HepG2 (cell line): Measurements from ENCODE around the gene DNAI4. TPM values are rescaled to one million over a fixed set of nuclear protein-coding genes. Genes with fewer than 3 reads are reported as not detected.

Source experiments
- ATAC-seq: fragments of 200-7000 bp; cut with Tn5 transposase; 3 replicates; pipeline ENCODE4 v1.9.1; 2020; ENCODE audit warnings: mild to moderate bottlenecking, moderate library complexity
- BruUV-seq: library from RNA; stranded (reverse); fragments of 400-500 nt; replicated peaks from 2 replicates; lab custom pipeline; 2021; lab: Mats Ljungman, UMichigan
- CTCF ChIA-PET: fragments of 300-600 bp; formaldehyde crosslinking; extraction: SDS; loops from one replicate; lab custom pipeline; 2021; ENCODE audit warnings: low total read pairs, inconsistent platforms, low intra/inter-chr PET ratio; lab: Yijun Ruan, JAX
- POLR2A ChIA-PET: fragments of 350-600 bp; sonication (Branson Sonifier 250); formaldehyde crosslinking; loops from one replicate; lab custom pipeline; 2020; ENCODE audit warnings: antibody characterized with exemption, inconsistent platforms; lab: Yijun Ruan, JAX
- DNase-seq: peaks from one replicate; pipeline ENCODE4 v3.0.0-alpha.2; 2015; ENCODE audit warnings: low spot score
- FAIRE-seq: peaks from 3 replicates; lab custom pipeline; 2011; peaks lifted over from hg19 to GRCh38; lab: Jason Lieb, UNC
- H2AFZ ChIP-seq: one replicate; pipeline ENCODE4 v1.6.1; 2011; ENCODE audit warnings: low read length, inconsistent platforms
- H3K27ac ChIP-seq: fragments of 300-600 bp; 3 replicates; pipeline ENCODE4 v1.8.0; 2011; ENCODE audit warnings: mixed run types, mild to moderate bottlenecking, mixed read lengths, low read length, inconsistent platforms; ENCODE audit not compliant: insufficient read depth; ENCODE audit errors: extremely low read length
- H3K27me3 ChIP-seq, 2 experiments: fragments of 200-600 bp in 1 of 2; 2 replicates in 1 of 2; 3 replicates in 1 of 2; pipeline versions ENCODE4 v1.6.0 to v1.8.0; 2011; ENCODE audit warnings: low read length in 2 of 2, mild to moderate bottlenecking in 2 of 2, moderate library complexity in 2 of 2, inconsistent platforms in 1 of 2; ENCODE audit not compliant: insufficient read depth in 2 of 2, control insufficient read depth in 1 of 2
- H3K36me3 ChIP-seq, 2 experiments: fragments of 200-600 bp in 1 of 2; replicated peaks in 1 of 2; 2 replicates in 1 of 2; 3 replicates in 1 of 2; pipeline versions ENCODE4 v1.5.1 to v1.8.0; 2011; ENCODE audit warnings: low read length in 2 of 2, inconsistent platforms in 1 of 2; ENCODE audit not compliant: insufficient read depth in 2 of 2, control insufficient read depth in 1 of 2
- H3K4me1 ChIP-seq: 2 replicates; pipeline ENCODE4 v1.5.1; 2012; ENCODE audit warnings: low read length, inconsistent platforms; ENCODE audit not compliant: insufficient read depth
- H3K4me2 ChIP-seq: 2 replicates; pipeline ENCODE4 v1.6.0; 2011; ENCODE audit warnings: low read depth, low read length, inconsistent platforms
- H3K4me3 ChIP-seq, 3 experiments: fragments of 200-600 bp in 1 of 3; sonication (generic), shearing (Covaris generic) in 1 of 3; replicated peaks in 1 of 3; 2 replicates each; pipeline ENCODE4 v1.5.1; 2011 to 2016; ENCODE audit warnings: low read length in 3 of 3, inconsistent platforms in 2 of 3, low read depth in 2 of 3, mild to moderate bottlenecking in 2 of 3, control low read depth in 1 of 3, mixed read lengths in 1 of 3; ENCODE audit not compliant: insufficient read depth in 1 of 3
- H3K79me2 ChIP-seq: one replicate; pipeline ENCODE4 v1.6.1; 2011; ENCODE audit warnings: low read length, inconsistent platforms; ENCODE audit not compliant: insufficient read depth
- H3K9ac ChIP-seq: 2 replicates; pipeline ENCODE4 v1.6.0; 2011; ENCODE audit warnings: mild to moderate bottlenecking, low read depth, low read length, inconsistent platforms; ENCODE audit not compliant: insufficient read depth
- H3K9me3 ChIP-seq: 2 replicates; pipeline ENCODE4 v1.5.1; 2012; ENCODE audit warnings: mild to moderate bottlenecking, low read length
- H4K20me1 ChIP-seq: 2 replicates; pipeline ENCODE4 v1.6.0; 2011; ENCODE audit warnings: inconsistent platforms, mild to moderate bottlenecking, low read length, moderate library complexity; ENCODE audit not compliant: insufficient read depth
- ARNTL ChIP-seq: sonication (generic); formaldehyde crosslinking; IDR thresholded peaks from 2 replicates; pipeline ENCODE4 v1.4.0; 2020; ENCODE audit warnings: mild to moderate bottlenecking, missing genetic modification reagents
- CEBPB ChIP-seq: IDR thresholded peaks from 2 replicates; pipeline ENCODE4 v1.6.1; 2011; ENCODE audit warnings: low read depth, low read length, improper control_type of control experiment, borderline replicate concordance
- PHB2 ChIP-seq: fragments of 450-650 bp; IDR thresholded peaks from 2 replicates; pipeline ENCODE4 v1.6.1; 2018; ENCODE audit not compliant: partially characterized antibody
- ZNF230 ChIP-seq: sonication (generic); formaldehyde crosslinking; IDR thresholded peaks from 2 replicates; pipeline ENCODE4 v1.4.0; 2020; ENCODE audit warnings: mild to moderate bottlenecking, missing genetic modification reagents
- ZNF331 ChIP-seq: sonication (generic); formaldehyde crosslinking; IDR thresholded peaks from 2 replicates; pipeline ENCODE4 v1.4.0; 2020; ENCODE audit warnings: missing genetic modification reagents
- ZNF850 ChIP-seq: sonication (generic); formaldehyde crosslinking; conservative IDR thresholded peaks from 2 replicates; pipeline ENCODE4 v1.9.0; 2021; ENCODE audit warnings: mild to moderate bottlenecking, missing genetic modification reagents
- in situ Hi-C: cut with HindIII; loops from 2 replicates; pipeline ENCODE4 v1.10.0; 2017; ENCODE audit warnings: low pct_unique_long_range_greater_than_20kb; ENCODE audit not compliant: extremely low pct_ligation_motif_present
- intact Hi-C: fragments of 100-400 bp; cut with micrococcal nuclease; formaldehyde crosslinking; loops from one replicate; pipeline ENCODE4 v1.10.0; 2022; ENCODE audit not compliant: unreplicated experiment
- polyA plus RNA-seq, 8 experiments: library from polyadenylated mRNA; depleted of rRNA in 3 of 8; stranded (reverse) in 7 of 8; unstranded in 1 of 8; fragments of >200 nt; fragmentation: Illumina TruSeq in 4 of 8; extraction: Trizol in 4 of 8; gene quantifications; 2 replicates each; pipeline versions ENCODE4 v1.2.1 to v1.2.3, GENCODE V29; 2011 to 2016; ENCODE audit warnings: low read depth in 4 of 8, missing spikeins in 1 of 8, mixed read lengths in 1 of 8; ENCODE audit not compliant: insufficient read depth in 1 of 8
- total RNA-seq, 5 experiments: library from RNA; depleted of rRNA; stranded (reverse); fragments of >200 nt; fragmentation: Illumina TruSeq; extraction: Trizol; gene quantifications; 2 replicates each; pipeline ENCODE4 v1.2.3, GENCODE V29; 2016; ENCODE audit warnings: low read depth in 1 of 5
- TF ChIP-seq, protein P1 (sequence below): sonication (generic); formaldehyde crosslinking; IDR thresholded peaks from 2 replicates; pipeline ENCODE4 v1.5.1; 2020; ENCODE audit warnings: mild to moderate bottlenecking, missing genetic modification reagents
- TF ChIP-seq, protein P2 (sequence below): sonication (generic); formaldehyde crosslinking; IDR thresholded peaks from 2 replicates; pipeline ENCODE4 v1.4.0; 2020; ENCODE audit warnings: mild to moderate bottlenecking, low read depth, missing genetic modification reagents
- TF ChIP-seq, protein P3 (sequence below): sonication (generic); formaldehyde crosslinking; IDR thresholded peaks from 2 replicates; pipeline ENCODE4 v1.8.0; 2022; ENCODE audit warnings: mild to moderate bottlenecking, missing genetic modification reagents; ENCODE audit not compliant: insufficient replicate concordance

Gene DNAI4
- total and polyA plus RNA-seq, 2 of the 13 experiments (the other 11 are each of a cell fraction or from before 2014, with no cell fraction given) = 0.04 to 0.08 TPM

DNA sequence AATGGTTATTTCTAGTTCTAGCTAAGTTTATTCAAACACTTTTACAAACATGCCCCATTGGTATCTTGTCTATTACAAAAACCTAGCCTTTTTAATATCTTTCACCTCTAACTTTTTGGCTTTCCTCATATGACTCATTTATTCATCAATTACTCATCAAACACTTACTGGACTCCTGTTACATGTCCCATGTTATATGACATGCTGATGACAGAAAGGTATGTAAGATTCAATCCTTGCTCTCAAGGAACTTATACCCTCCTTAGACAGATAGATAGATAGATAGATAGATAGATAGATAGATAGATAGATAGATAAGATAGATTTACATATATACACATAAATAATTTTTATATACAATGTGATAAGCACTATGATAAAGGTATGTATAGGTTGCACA, 89.7 kb downstream of the DNAI4 start:
- H3K4me3 ChIP-seq = no peak overlapping the region
- no peak overlapping the region for H3K27ac ChIP-seq
- H3K36me3 ChIP-seq = no peaks in the 10 kb centered on the region
- no peaks in the 10 kb centered on the region for H4K20me1 ChIP-seq
- no TSS peak for BruUV-seq
- H3K79me2 ChIP-seq = no peaks in the 10 kb centered on the region
- H3K4me2 ChIP-seq = no peak overlapping the region
- POLR2A ChIA-PET = no interaction called here
- H2AFZ ChIP-seq = no peak overlapping the region
- ATAC-seq (no peak), FAIRE-seq (no peak), DNase-seq (no peak)
- H3K9me3 ChIP-seq = no peaks in the 10 kb centered on the region
- intact Hi-C loops = no loop called here
- CTCF ChIA-PET = no interaction called here
- no peaks in the 10 kb centered on the region for H3K4me1 ChIP-seq
- no peak overlapping the region for H3K9ac ChIP-seq
- no peak for TF ChIP-seq PHB2
- TF ChIP-seq, protein P1, sequence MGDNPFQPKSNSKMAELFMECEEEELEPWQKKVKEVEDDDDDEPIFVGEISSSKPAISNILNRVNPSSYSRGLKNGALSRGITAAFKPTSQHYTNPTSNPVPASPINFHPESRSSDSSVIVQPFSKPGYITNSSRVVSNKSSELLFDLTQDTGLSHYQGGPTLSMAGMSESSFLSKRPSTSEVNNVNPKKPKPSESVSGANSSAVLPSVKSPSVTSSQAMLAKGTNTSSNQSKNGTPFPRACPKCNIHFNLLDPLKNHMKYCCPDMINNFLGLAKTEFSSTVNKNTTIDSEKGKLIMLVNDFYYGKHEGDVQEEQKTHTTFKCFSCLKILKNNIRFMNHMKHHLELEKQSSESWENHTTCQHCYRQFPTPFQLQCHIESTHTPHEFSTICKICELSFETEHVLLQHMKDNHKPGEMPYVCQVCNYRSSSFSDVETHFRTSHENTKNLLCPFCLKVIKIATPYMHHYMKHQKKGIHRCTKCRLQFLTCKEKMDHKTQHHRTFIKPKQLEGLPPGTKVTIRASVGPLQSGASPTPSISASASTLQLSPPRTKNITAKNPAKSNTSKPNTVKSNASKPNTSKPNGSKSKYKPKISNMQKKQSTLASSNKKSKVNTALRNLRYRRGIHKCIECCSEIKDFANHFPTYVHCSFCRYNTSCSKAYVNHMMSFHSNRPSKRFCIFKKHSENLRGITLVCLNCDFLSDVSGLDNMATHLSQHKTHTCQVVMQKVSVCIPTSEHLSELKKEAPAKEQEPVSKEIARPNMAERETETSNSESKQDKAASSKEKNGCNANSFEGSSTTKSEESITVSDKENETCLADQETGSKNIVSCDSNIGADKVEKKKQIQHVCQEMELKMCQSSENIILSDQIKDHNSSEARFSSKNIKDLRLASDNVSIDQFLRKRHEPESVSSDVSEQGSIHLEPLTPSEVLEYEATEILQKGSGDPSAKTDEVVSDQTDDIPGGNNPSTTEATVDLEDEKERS (CRISPR knock-in tag) = no peak
- no peak for TF ChIP-seq ARNTL
- in situ Hi-C loops = no loop called here
- H3K27me3 ChIP-seq = no peaks in the 10 kb centered on the region

DNA sequence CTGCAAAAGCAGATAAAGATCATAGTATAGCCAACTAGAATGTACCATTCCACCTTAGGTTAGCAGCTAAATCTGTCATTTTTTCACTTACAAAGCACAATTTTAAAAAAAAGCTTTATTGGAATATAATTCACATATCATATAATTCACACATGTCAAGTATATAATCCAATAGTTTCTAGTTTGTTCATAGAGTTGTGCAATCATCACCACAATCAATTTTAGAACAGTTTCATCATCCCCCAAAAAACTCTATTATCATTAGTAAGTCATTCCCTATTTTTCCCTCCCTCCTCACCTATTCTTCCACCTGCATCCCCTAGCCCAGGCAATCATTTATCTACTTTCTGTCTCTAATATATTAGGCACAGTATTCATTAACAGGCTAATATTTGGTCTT, 91.5 kb downstream of the DNAI4 start:
- Histone ChIP-seq H3K36me3 (no peaks in the 10 kb centered on the region), H4K20me1 (no peaks in the 10 kb centered on the region), H2AFZ (no peak overlapping the region), H3K9ac (no peak overlapping the region), H3K79me2 (no peaks in the 10 kb centered on the region), H3K4me2 (no peak overlapping the region), H3K4me1 (no peaks in the 10 kb centered on the region), H3K27ac (no peak overlapping the region), H3K9me3 (no peaks in the 10 kb centered on the region), H3K4me3 (no peak overlapping the region), H3K27me3 (no peaks in the 10 kb centered on the region)
- FAIRE-seq (no peak), ATAC-seq (no peak), DNase-seq (no peak)
- ChIA-PET POLR2A (no interaction called here), CTCF (no interaction called here)
- no TSS peak for BruUV-seq
- in situ Hi-C loops = no loop called here
- intact Hi-C loops = no loop called here
- no peak for TF ChIP-seq ARNTL
- TF ChIP-seq ZNF230 (CRISPR knock-in tag) = no peak
- TF ChIP-seq, protein P2, sequence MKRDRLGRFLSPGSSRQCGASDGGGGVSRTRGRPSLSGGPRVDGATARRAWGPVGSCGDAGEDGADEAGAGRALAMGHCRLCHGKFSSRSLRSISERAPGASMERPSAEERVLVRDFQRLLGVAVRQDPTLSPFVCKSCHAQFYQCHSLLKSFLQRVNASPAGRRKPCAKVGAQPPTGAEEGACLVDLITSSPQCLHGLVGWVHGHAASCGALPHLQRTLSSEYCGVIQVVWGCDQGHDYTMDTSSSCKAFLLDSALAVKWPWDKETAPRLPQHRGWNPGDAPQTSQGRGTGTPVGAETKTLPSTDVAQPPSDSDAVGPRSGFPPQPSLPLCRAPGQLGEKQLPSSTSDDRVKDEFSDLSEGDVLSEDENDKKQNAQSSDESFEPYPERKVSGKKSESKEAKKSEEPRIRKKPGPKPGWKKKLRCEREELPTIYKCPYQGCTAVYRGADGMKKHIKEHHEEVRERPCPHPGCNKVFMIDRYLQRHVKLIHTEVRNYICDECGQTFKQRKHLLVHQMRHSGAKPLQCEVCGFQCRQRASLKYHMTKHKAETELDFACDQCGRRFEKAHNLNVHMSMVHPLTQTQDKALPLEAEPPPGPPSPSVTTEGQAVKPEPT = no peak
- TF ChIP-seq ZNF850 (CRISPR knock-in tag) = no peak
- TF ChIP-seq, protein P3, sequence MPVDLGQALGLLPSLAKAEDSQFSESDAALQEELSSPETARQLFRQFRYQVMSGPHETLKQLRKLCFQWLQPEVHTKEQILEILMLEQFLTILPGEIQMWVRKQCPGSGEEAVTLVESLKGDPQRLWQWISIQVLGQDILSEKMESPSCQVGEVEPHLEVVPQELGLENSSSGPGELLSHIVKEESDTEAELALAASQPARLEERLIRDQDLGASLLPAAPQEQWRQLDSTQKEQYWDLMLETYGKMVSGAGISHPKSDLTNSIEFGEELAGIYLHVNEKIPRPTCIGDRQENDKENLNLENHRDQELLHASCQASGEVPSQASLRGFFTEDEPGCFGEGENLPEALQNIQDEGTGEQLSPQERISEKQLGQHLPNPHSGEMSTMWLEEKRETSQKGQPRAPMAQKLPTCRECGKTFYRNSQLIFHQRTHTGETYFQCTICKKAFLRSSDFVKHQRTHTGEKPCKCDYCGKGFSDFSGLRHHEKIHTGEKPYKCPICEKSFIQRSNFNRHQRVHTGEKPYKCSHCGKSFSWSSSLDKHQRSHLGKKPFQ (CRISPR knock-in tag) = no peak
- peak; percentile 50; the same call in 1 of the 2 replicates for TF ChIP-seq CEBPB
- no peak for TF ChIP-seq ZNF331 (CRISPR knock-in tag)
